B cell (primary cell): ENCODE data around the gene SLC35B2. TPM values are rescaled to one million over a fixed set of nuclear protein-coding genes. Genes with fewer than 3 reads are reported as not detected.

ENCODE experiments used
- ATAC-seq: fragments of 200-7000 bp; cut with Tn5 transposase; one replicate; pipeline ENCODE4 v1.10.0; 2021; ENCODE audit warnings: low read depth, mild to moderate bottlenecking, moderate number of reproducible peaks, moderate library complexity
- CTCF ChIA-PET: fragments of 350-600 bp; sonication (Branson Sonifier 250); formaldehyde crosslinking; loops from one replicate; lab custom pipeline; 2021; ENCODE audit warnings: antibody characterized with exemption, inconsistent platforms; lab: Charles Lee
- POLR2A ChIA-PET: fragments of 350-600 bp; sonication (Branson Sonifier 250); formaldehyde crosslinking; loops from one replicate; lab custom pipeline; 2021; ENCODE audit warnings: antibody characterized with exemption; lab: Charles Lee
- DNase-seq: peaks from one replicate; pipeline ENCODE4 v3.0.0; 2013
- H2AFZ ChIP-seq: 2 replicates; pipeline ENCODE4 v1.6.1; 2012; ENCODE audit warnings: mild to moderate bottlenecking, low read depth, low read length; ENCODE audit not compliant: insufficient read depth, poor library complexity, severe bottlenecking
- H3K27ac ChIP-seq, 2 donors: 1 replicate in 1 of 2; 2 replicates in 1 of 2; pipeline ENCODE4 v1.5.1; 2012 to 2013; ENCODE audit warnings: low read length in 2 of 2, mild to moderate bottlenecking in 2 of 2, moderate library complexity in 1 of 2
- H3K27me3 ChIP-seq, 4 experiments: fragments of 200-600 bp in 1 of 4; sonication (generic) in 1 of 4; replicated peaks in 1 of 4; 1 replicate in 2 of 4; 2 replicates in 2 of 4; pipeline versions ENCODE4 v1.6.1 to v1.7.0; 2013 to 2016; ENCODE audit warnings: low read length in 3 of 4, mild to moderate bottlenecking in 2 of 4, mixed read lengths in 1 of 4, moderate library complexity in 1 of 4; ENCODE audit not compliant: insufficient read depth in 4 of 4, control insufficient read depth in 3 of 4; ENCODE audit errors: control extremely low read depth in 1 of 4
- H3K36me3 ChIP-seq, 2 experiments: replicated peaks in 1 of 2; 1 replicate in 1 of 2; 2 replicates in 1 of 2; pipeline versions ENCODE4 v1.6.1 to v1.7.1; 2013; ENCODE audit warnings: low read length in 1 of 2; ENCODE audit not compliant: insufficient read depth in 2 of 2, control insufficient read depth in 1 of 2; ENCODE audit errors: control extremely low read depth in 1 of 2, extremely low read depth in 1 of 2
- H3K4me1 ChIP-seq, 2 donors: fragments of 200-600 bp in 1 of 2; sonication (generic) in 1 of 2; 1 replicate in 1 of 2; 2 replicates in 1 of 2; pipeline versions ENCODE4 v1.5.1 to v1.6.1; 2013 to 2017; ENCODE audit warnings: low read length in 2 of 2; ENCODE audit not compliant: control insufficient read depth in 2 of 2, insufficient read depth in 2 of 2
- H3K4me2 ChIP-seq: replicated peaks from 2 replicates; pipeline ENCODE3; 2012; ENCODE audit warnings: mild to moderate bottlenecking, low read depth, low read length; ENCODE audit not compliant: poor library complexity, severe bottlenecking
- H3K4me3 ChIP-seq, 5 experiments: fragments of 200-600 bp in 1 of 5; sonication (generic) in 1 of 5; 1 replicate in 3 of 5; 2 replicates in 2 of 5; pipeline versions ENCODE4 v1.5.1 to v1.7.0; 2011 to 2016; ENCODE audit warnings: low read length in 4 of 5, mild to moderate bottlenecking in 4 of 5, low read depth in 2 of 5, control low read depth in 1 of 5, moderate library complexity in 1 of 5; ENCODE audit not compliant: insufficient read depth in 1 of 5; ENCODE audit errors: control extremely low read depth in 1 of 5, extremely low read depth in 1 of 5
- H3K79me2 ChIP-seq: fragments of 200-600 bp; sonication (generic); one replicate; pipeline ENCODE4 v1.6.0; 2016; ENCODE audit warnings: low read length; ENCODE audit not compliant: control insufficient read depth, insufficient read depth
- H3K9ac ChIP-seq: fragments of 200-600 bp; sonication (generic); 2 replicates; pipeline ENCODE4 v1.6.1; 2017; ENCODE audit warnings: mild to moderate bottlenecking, low read length, moderate library complexity
- H3K9me3 ChIP-seq, 3 donors: one replicate each; pipeline versions ENCODE4 v1.6.1 to v1.7.1; 2013; ENCODE audit warnings: low read length in 2 of 3; ENCODE audit not compliant: control insufficient read depth in 2 of 3, insufficient read depth in 1 of 3; ENCODE audit errors: control extremely low read depth in 1 of 3
- H4K20me1 ChIP-seq: 2 replicates; pipeline ENCODE4 v1.6.0; 2012; ENCODE audit warnings: mild to moderate bottlenecking, low read length; ENCODE audit not compliant: insufficient read depth, control insufficient read depth, poor library complexity, severe bottlenecking
- H3K27ac Mint-ChIP-seq: one replicate; pipeline ENCODE4 v1.8.0; 2021; ENCODE audit warnings: mixed read lengths
- H3K27me3 Mint-ChIP-seq: one replicate; pipeline ENCODE4 v1.8.0; 2021; ENCODE audit warnings: mixed read lengths
- H3K4me1 Mint-ChIP-seq: one replicate; pipeline ENCODE4 v1.8.0; 2021; ENCODE audit warnings: mixed read lengths
- H3K4me3 Mint-ChIP-seq: one replicate; pipeline ENCODE4 v1.8.0; 2021; ENCODE audit warnings: mixed read lengths
- H3K9me3 Mint-ChIP-seq: one replicate; pipeline ENCODE4 v1.8.0; 2022; ENCODE audit warnings: mixed read lengths; ENCODE audit not compliant: insufficient read depth
- CTCF ChIP-seq: fragments of 200-600 bp; IDR thresholded peaks from one replicate; pipeline ENCODE4 v1.8.0; 2022; ENCODE audit warnings: antibody characterized with exemption, mild to moderate bottlenecking
- EZH2 ChIP-seq: IDR thresholded peaks from 2 replicates; pipeline ENCODE4 v1.6.1; 2012; ENCODE audit warnings: borderline replicate concordance, low read depth, mild to moderate bottlenecking, moderate library complexity, low read length; ENCODE audit not compliant: insufficient read depth, poor library complexity, severe bottlenecking
- WGBS: methylation state at CpG from one replicate; pipeline ENCODE4 v1.1.5; 2013; ENCODE audit warnings: missing lambda C conversion rate; ENCODE audit not compliant: insufficient coverage; 5-methylcytosine and 5-hydroxymethylcytosine counted together
- intact Hi-C: fragments of 100-400 bp; cut with micrococcal nuclease; formaldehyde crosslinking; loops from one replicate; pipeline ENCODE4 v1.10.0; 2022
- polyA plus RNA-seq: library from polyadenylated mRNA; depleted of rRNA; stranded (reverse); fragments of >200 nt; gene quantifications from 2 replicates; pipeline ENCODE4 v1.2.3, GENCODE V29; 2012
- total RNA-seq, 2 donors: library from RNA; stranded (reverse); fragments of 120-200 nt in 1 of 2; gene quantifications; 1 replicate in 1 of 2; 2 replicates in 1 of 2; pipeline versions ENCODE4 v1.2.3 to v1.2.4, GENCODE V29; 2013 to 2022

The SLC35B2 gene
- total and polyA plus RNA-seq, 2 donors (not counting 1 experiment from before 2014, with no cell fraction given): 30.0 to 35.2 TPM

GRCh38 chr6:44286285-44286565 lies 28.9 kb upstream of the SLC35B2 start:
- Histone ChIP-seq H3K4me3 (no peak overlapping the region), H3K36me3 (no peaks in the 10 kb centered on the region), H2AFZ (no peak overlapping the region), H4K20me1 (no peaks in the 10 kb centered on the region), H3K4me1 (no peaks in the 10 kb centered on the region), H3K27me3 (peaks cover 0 to 28% (median 6%) of the 10 kb centered on the region in 4 experiments), H3K79me2 (no peaks in the 10 kb centered on the region), H3K27ac (no peak overlapping the region), H3K9ac (no peak overlapping the region), H3K4me2 (no peak overlapping the region), H3K9me3 (no peaks in the 10 kb centered on the region)
- no peak overlapping the region for H3K4me3 Mint-ChIP-seq
- DNase-seq (no peak), ATAC-seq (no peak)
- intact Hi-C loops: no loop called here
- H3K27me3 Mint-ChIP-seq: peaks cover 67% of the 10 kb centered on the region
- no peaks in the 10 kb centered on the region for H3K4me1 Mint-ChIP-seq
- no peak overlapping the region for H3K27ac Mint-ChIP-seq
- H3K9me3 Mint-ChIP-seq: no peaks in the 10 kb centered on the region
- WGBS: 96% methylated on average over 12 of the region's 12 CpGs
- TF ChIP-seq EZH2: no peak
- TF ChIP-seq CTCF: no peak
- ChIA-PET POLR2A (no interaction called here), CTCF (no interaction called here)

- Histone ChIP-seq H3K4me2 (no peak overlapping the region), H3K4me3 (no peak overlapping the region), H4K20me1 (no peaks in the 10 kb centered on the region), H3K9ac (no peak overlapping the region), H2AFZ (no peak overlapping the region), H3K27me3 (peaks cover 0 to 25% (median 6%) of the 10 kb centered on the region in 4 experiments), H3K4me1 (no peaks in the 10 kb centered on the region), H3K79me2 (no peaks in the 10 kb centered on the region), H3K27ac (no peak overlapping the region), H3K36me3 (no peaks in the 10 kb centered on the region), H3K9me3 (no peaks in the 10 kb centered on the region)
- Mint-ChIP-seq H3K9me3 (no peaks in the 10 kb centered on the region), H3K27me3 (peaks cover 67% of the 10 kb centered on the region), H3K4me1 (no peaks in the 10 kb centered on the region), H3K27ac (no peak overlapping the region), H3K4me3 (no peak overlapping the region)
- ChIA-PET POLR2A (no interaction called here), CTCF (no interaction called here)
- TF ChIP-seq EZH2 (no peak), CTCF (no peak)
- no peak for DNase-seq
- ATAC-seq: no peak
- intact Hi-C loops: no loop called here
- WGBS: 87% methylated on average over 23 of the region's 25 CpGs
Observed at GRCh38 chr6:44285552-44286284, 28.4 kb upstream of the SLC35B2 start.
